Measurements from ENCODE around the gene SRP68.

- TF ChIP-seq EZH2 (IDR thresholded peaks at IDR 0.05; ENCODE audit: low read depth, low read length, severe bottlenecking) (no peak), TAF1 (IDR thresholded peaks at IDR 0.05; ENCODE audit: low read depth, low read length) (no peak), CTCF (IDR thresholded peaks at IDR 0.05; ENCODE audit: control extremely low read depth in 1 of 3, insufficient read depth in 1 of 3, low read depth in 1 of 3, low read length in 3 of 3) (no peak), EP300 (IDR thresholded peaks at IDR 0.05; ENCODE audit: borderline replicate concordance in 1 of 2, low read depth in 2 of 2, low read length in 2 of 2) (no peak), SP2 (IDR thresholded peaks at IDR 0.05; ENCODE audit: low read length) (no peak), POLR2AphosphoS5 (IDR thresholded peaks at IDR 0.05; ENCODE audit: low read depth, low read length) (no peak), EGR1 (IDR thresholded peaks at IDR 0.05; ENCODE audit: borderline replicate concordance, low read depth, low read length) (no peak), CEBPB (IDR thresholded peaks at IDR 0.05; ENCODE audit: low read depth, low read length) (no peak), NRF1 (IDR thresholded peaks at IDR 0.05; ENCODE audit: low read depth, low read length) (no peak), SUZ12 (IDR thresholded peaks at IDR 0.05; ENCODE audit: low read length) (no peak)
These were observed 34.3 kb downstream of the SRP68 start for GRCh38 chr17:76038050-76038449.

Data from H1 (cell line).